ENCODE results near the gene PDXP. TPM values are rescaled to one million over a fixed set of nuclear protein-coding genes. Genes with fewer than 3 reads are reported as not detected.

PDXP gene
- total and polyA plus RNA-seq, 2 of the 13 experiments (the other 11 are each of a cell fraction or from before 2014, with no cell fraction given) = 58.2 to 70.6 TPM

DNA sequence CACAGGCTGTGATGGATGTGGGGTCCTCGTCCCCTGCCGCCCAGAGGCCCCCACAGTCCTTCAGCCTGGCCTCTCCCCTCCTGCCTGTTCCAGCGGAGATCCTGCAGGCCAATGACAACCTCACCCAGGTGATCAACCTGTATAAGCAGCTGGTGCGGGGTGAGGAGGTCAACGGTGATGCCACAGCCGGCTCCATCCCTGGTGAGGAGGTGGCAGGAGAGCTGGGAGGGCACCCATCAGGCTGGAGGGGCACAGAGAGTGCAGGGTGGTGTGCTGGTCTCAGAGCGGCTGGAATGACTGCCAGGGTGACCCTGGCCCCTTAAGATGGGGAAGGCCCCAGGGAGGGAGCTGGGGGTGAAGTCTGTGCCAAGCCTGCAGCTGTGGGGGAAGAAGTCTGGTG is 33.6 kb upstream of the PDXP start:
- Histone ChIP-seq H3K79me2 (ENCODE audit: insufficient read depth, low read length) (no peaks in the 10 kb centered on the region), H3K4me2 (ENCODE audit: low read depth, low read length) (no peak overlapping the region), H3K27me3 (ENCODE audit: control insufficient read depth in 1 of 2, insufficient read depth in 2 of 2, low read length in 2 of 2) (no peaks in the 10 kb centered on the region), H3K4me1 (ENCODE audit: insufficient read depth, low read length) (peaks cover 10% of the 10 kb centered on the region), H3K36me3 (replicated peaks in 1 of 2; ENCODE audit: control insufficient read depth in 1 of 2, insufficient read depth in 2 of 2, low read length in 2 of 2) (peaks cover 7 to 19% of the 10 kb centered on the region in 2 experiments; a peak in 4 of 5 replicates), H3K4me3 (replicated peaks in 1 of 3; ENCODE audit: insufficient read depth in 1 of 3, low read depth in 2 of 3, low read length in 3 of 3) (no peak overlapping the region), H3K9ac (ENCODE audit: insufficient read depth, low read depth, low read length) (no peak overlapping the region), H2AFZ (ENCODE audit: low read length) (no peak overlapping the region), H3K27ac (ENCODE audit: extremely low read length, insufficient read depth, low read length) (no peak overlapping the region), H4K20me1 (ENCODE audit: insufficient read depth, low read length) (no peaks in the 10 kb centered on the region), H3K9me3 (ENCODE audit: low read length) (no peaks in the 10 kb centered on the region)
- ChIA-PET POLR2A (interaction anchor here (1.1 to 2.8 kb wide), 4 partner anchors 15 to 36 kb away, joined by 3 to 7 read pairs (median 4); partner anchors contain the start of genes GGA1 and PDXP), CTCF (ENCODE audit: low intra/inter-chr PET ratio, low total read pairs) (no interaction called here)
- in situ Hi-C loops (cut with HindIII; ENCODE audit: extremely low pct_ligation_motif_present, low pct_unique_long_range_greater_than_20kb) = no loop called here
- TF ChIP-seq FOXM1 (CRISPR knock-in tag; IDR thresholded peaks at IDR 0.05) (no peak), PCBP1 (IDR thresholded peaks at IDR 0.05; ENCODE audit: borderline replicate concordance, low read depth, low read length) (0 out of 2 replicates have a peak, but pooled peaks have one; percentile 25)
- ATAC-seq (no peak), FAIRE-seq (no peak), DNase-seq (ENCODE audit: low spot score) (no peak)
- WGBS (ENCODE audit: low lambda C conversion rate) = 95% methylated on average over 5 of the region's 7 CpGs
- BruUV-seq (replicated peaks) = no TSS peak
- intact Hi-C loops (cut with micrococcal nuclease; ENCODE audit: unreplicated experiment) = loop anchor here (5.0 kb wide), 1 partner anchor 57 kb away; no protein-coding TSS in a partner anchor

DNA sequence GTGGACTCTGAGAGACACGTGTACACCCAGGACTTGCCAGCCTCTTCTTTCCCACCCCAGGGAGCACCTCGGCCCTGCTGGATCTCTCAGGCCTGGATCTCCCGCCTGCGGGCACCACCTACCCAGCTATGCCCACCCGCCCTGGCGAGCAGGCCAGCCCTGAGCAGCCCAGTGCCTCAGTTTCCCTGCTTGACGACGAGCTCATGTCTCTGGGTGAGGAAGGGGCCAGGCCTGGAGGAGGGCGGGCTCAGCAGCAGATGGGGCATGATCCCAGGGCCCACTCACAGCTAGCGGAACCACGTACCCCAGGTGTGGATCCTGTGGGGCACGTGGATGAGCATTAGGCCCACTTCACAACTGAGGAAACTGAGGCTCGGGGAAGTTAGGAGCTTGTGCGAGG is 32.8 kb upstream of the PDXP start:
- in situ Hi-C loops (cut with HindIII; ENCODE audit: extremely low pct_ligation_motif_present, low pct_unique_long_range_greater_than_20kb) = no loop called here
- Histone ChIP-seq H3K4me2 (ENCODE audit: low read depth, low read length) (no peak overlapping the region), H2AFZ (ENCODE audit: low read length) (no peak overlapping the region), H3K27me3 (ENCODE audit: control insufficient read depth in 1 of 2, insufficient read depth in 2 of 2, low read length in 2 of 2) (no peaks in the 10 kb centered on the region), H3K27ac (ENCODE audit: extremely low read length, insufficient read depth, low read length) (no peak overlapping the region), H3K4me1 (ENCODE audit: insufficient read depth, low read length) (peaks cover 14% of the 10 kb centered on the region), H3K9me3 (ENCODE audit: low read length) (no peaks in the 10 kb centered on the region), H3K4me3 (replicated peaks in 1 of 3; ENCODE audit: insufficient read depth in 1 of 3, low read depth in 2 of 3, low read length in 3 of 3) (no peak overlapping the region), H3K79me2 (ENCODE audit: insufficient read depth, low read length) (no peaks in the 10 kb centered on the region), H3K36me3 (replicated peaks in 1 of 2; ENCODE audit: control insufficient read depth in 1 of 2, insufficient read depth in 2 of 2, low read length in 2 of 2) (peaks cover 4 to 13% of the 10 kb centered on the region in 2 experiments; a peak in 3 of 5 replicates), H4K20me1 (ENCODE audit: insufficient read depth, low read length) (no peaks in the 10 kb centered on the region), H3K9ac (ENCODE audit: insufficient read depth, low read depth, low read length) (no peak overlapping the region)
- CTCF ChIA-PET (ENCODE audit: low intra/inter-chr PET ratio, low total read pairs) = no interaction called here
- intact Hi-C loops (cut with micrococcal nuclease; ENCODE audit: unreplicated experiment) = no loop called here
- 99% methylated on average over 11 of the region's 14 CpGs for WGBS (ENCODE audit: low lambda C conversion rate)
- no TSS peak for BruUV-seq (replicated peaks)
- ATAC-seq (no peak), FAIRE-seq (no peak), DNase-seq (ENCODE audit: low spot score) (no peak)
- POLR2A ChIA-PET = interaction anchor here (0.8 to 2.8 kb wide), 6 partner anchors 8 to 35 kb away, joined by 3 to 7 read pairs (median 4); partner anchors contain the start of genes GGA1 and PDXP
- peak; percentile 69 for TF ChIP-seq AGO2 (optimal IDR thresholded peaks at IDR 0.05; ENCODE audit: low read depth, low read length)
- TF ChIP-seq, protein P1, sequence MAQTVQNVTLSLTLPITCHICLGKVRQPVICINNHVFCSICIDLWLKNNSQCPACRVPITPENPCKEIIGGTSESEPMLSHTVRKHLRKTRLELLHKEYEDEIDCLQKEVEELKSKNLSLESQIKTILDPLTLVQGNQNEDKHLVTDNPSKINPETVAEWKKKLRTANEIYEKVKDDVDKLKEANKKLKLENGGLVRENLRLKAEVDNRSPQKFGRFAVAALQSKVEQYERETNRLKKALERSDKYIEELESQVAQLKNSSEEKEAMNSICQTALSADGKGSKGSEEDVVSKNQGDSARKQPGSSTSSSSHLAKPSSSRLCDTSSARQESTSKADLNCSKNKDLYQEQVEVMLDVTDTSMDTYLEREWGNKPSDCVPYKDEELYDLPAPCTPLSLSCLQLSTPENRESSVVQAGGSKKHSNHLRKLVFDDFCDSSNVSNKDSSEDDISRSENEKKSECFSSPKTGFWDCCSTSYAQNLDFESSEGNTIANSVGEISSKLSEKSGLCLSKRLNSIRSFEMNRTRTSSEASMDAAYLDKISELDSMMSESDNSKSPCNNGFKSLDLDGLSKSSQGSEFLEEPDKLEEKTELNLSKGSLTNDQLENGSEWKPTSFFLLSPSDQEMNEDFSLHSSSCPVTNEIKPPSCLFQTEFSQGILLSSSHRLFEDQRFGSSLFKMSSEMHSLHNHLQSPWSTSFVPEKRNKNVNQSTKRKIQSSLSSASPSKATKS (CRISPR knock-in tag; IDR thresholded peaks at IDR 0.05) = no peak
- TF ChIP-seq RBFOX2 (IDR thresholded peaks at IDR 0.05; ENCODE audit: low read depth, low read length) = 0 out of 2 replicates have a peak, but pooled peaks have one; percentile 28

Measured in HepG2 (cell line).